Hematopoietic multipotent progenitor cell treated with erythropoietin and hydrocortisone succinate and interleukin-3 and kit ligand, for 4 days (in vitro differentiated cells): ENCODE measurements around the gene DIO1.

Experiments used
- DNase-seq: peaks from one replicate; pipeline ENCODE4 v3.0.0-alpha.2; 2015

Gene DIO1

DNA sequence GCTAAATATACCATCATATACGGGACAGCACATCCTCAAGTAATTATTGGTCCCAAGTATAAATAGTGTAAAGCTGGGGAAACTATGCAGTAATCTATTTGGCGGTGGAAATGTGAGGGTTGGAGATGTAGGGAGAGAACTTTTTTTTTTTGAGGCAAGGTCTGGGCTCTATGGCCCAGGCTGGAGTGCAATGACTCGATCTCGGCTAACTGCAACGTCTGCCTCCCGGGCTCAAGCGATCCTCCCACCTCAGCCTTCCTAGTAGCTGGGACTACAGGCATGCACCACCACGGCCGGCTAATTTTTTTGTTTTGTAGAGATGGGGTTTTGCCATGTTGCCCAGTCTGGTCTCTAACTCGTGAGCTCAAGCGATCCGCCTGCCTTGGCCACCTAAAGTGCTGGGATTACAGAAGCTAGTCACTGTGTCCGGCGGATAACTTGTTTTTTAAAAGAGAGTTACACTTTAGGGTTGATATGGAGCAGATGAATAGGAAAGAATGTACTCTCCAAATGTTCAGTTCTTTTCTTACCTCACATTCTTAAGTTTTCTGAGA, 49.6 kb downstream of the DIO1 start:
- no peak for DNase-seq

DNA sequence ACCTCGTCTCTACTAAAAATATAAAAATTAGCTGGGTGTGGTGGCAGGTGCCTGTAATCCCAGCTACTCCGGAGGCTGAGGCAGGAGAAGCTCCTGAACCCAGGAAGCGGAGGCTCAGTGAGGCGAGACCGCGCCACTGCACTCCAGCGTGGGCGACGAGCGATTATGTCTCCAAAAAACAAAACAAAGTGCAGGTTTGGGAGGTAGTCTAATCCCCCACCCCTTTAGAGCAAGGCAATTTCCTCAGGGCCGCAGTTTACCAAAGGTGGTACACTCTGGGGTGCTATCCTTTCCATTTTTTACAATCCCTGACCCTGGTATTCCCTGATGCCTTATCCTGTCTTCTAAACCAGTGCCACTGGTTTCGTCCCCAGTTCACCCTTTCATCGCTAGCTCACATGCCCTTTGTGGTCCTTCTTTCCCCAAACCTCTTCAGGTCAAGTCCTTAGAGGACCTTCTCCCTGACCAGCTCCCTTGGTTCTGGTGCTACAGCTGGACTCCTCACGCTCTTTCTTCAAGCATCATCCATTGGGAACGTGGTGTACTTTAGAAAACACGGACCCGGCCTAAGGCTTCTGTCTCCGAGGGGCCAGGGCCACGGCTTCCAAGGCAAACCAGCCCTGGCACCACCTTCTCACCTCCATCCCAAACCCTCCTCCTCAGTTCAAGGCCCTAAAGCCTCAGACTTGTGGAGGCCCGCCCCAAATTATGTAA, 50.6 kb downstream of the DIO1 start:
- no peak for DNase-seq

- no peak for DNase-seq
Observed at GRCh38 chr1:53945183-53945432, 51.1 kb downstream of the DIO1 start.

DNA sequence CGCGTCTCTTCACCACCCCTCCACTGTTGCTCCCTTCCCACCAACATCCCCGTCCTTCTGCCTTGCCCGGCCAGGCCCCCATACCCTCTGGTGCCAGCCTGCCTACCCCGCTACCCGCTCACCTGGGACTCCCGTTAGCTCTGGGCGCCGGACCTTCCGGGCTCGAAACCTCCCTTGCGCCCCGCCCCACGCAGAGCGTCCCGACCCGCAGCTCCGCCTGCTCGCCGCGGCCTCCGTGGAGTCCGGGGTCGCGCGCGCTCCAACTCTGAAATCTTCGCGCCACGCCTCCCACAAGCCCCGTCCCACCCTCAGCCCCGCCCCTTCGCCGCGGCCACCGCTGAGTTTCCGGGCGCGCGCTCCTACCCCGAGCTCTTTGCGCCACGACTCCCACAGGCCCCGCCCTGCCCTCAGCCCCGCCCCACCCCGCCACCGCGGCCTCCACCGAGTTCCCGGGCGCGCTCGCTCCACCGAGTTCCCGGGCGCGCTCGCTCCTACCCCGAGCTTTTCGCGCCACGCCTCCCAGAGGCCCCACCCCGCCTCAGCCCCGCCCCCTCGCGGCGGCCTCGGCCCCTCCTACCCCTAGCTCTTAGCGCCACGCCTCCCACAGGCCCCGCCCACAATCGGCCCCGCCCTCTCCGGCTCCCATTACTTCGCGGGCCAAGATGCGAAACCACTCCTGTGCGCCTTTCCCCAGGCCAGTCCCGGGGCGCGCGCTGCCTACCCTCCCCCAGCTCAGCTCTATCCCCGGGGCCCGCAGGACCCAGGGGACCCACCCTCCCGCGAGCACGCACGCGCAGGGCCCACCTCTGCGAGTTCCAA, 51.7 kb downstream of the DIO1 start, which contains the start of gene IFT25:
IFT25 (minus strand) TSS at position 267 of the 819 bp plus-strand sequence. CDS start 5,617 bp downstream, outside the sequence.
- DNase-seq, result peak; percentile 96

GRCh38 chr1:53946252-53947171, 52.5 kb downstream of the DIO1 start, which contains the start of gene LRRC42:
TSS of gene LRRC42 (plus strand) at chr1:53946350. CDS start at chr1:53952000, 5,650 bp downstream.
- DNase-seq, result no peak

DNA sequence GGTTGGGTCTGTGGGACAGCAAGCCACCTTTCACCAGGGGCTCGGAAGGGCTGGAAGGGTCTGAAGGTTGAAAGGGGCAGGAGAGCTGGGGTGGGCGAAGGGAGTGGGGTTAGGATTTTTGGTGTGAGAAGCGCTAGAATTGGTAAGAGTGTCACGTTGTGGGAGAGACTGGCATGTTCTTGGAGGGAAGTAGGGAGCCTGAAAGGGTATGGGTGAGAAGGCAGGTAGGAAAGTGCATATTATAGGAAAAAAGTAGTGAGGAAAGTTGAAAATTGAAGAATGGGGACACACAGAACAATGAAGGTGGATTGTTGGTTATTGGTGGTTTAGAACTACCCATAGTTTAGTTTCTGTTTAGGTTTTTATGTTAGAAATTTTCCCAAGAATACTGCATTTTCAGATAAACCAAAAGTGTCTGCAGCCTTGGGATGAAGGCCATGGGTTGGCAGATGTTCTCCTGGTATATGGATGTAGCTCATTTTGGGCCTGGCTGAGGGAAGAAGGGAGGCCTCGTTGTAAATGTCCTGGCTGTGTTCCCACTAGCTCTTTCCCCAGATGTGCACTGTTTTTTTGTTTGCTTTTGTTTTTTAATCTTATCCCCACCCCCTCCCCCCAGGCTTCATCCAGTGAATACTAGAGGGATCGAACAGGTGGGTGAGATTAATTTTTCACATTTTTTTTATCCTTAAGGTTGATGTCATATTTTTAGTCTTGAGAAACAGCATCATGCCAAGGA, 53.4 kb downstream of the DIO1 start:
- DNase-seq, result no peak

DNA sequence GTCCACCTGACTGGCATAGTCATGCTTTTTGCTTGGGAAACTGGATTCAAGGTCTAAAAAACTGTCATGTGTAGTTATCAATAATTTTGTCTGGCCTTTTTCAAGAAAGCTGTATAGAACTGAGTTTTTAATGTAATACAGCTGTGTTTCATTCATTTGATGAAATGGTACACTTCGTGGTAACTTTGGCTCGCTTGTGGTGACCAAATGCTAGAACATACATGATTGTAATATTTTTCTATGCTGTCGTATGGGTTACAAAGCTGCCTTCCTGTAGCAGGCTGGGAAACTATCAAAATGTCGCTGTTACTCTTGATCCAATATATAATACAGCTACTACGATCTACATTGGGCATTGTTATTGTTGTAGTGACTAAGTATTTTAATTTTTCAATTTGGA, 54.3 kb downstream of the DIO1 start:
- DNase-seq, result no peak

DNA sequence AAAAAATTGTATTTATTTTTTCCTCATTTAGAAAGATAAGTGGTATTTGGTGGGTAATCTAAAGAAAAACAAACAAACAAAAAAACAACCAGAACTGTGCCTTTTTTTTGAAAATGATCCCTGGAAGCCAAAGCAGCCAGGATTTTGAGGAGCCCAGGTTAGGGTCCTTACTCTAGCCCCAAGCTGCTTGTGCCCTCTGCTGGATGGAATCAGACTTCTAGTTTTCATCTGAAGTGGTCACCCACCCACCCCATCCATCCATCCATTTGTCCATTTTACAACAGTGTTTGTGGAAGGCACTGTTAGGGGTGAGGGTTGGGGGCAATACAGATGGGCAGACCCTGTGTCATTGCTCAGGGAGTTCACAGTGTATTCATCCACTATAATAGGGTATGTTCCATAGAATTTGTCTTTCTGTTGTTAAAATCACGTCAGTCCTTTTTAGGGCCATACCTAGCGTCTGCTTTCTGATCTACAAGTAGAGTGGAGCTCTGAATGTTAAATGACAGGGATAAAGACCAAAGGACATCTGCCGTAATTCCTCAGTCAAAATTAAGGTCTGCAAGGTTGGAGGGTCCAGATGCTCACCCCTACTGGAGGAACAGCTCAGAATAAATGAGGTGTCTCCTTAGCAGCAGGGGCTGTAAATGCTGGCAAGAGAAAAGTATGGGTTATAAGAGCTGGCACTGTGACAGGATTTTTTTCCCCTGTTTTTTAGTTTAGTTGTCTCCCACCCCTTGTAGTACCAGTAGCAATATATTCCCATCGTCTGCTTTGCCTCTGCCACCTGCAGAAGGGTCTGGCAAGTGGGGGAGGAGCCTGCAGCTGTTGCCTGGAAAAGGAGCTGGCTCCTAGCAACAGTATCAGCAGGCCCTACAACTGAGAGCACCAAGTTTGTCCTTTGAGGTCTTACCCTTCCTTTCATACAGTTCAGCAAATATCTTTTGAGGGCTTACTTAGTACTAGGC, 55.3 kb downstream of the DIO1 start:
- peak; percentile 77 for DNase-seq

- DNase-seq, result no peak
Observed at GRCh38 chr1:53951697-53952096, 57.7 kb downstream of the DIO1 start.

DNA sequence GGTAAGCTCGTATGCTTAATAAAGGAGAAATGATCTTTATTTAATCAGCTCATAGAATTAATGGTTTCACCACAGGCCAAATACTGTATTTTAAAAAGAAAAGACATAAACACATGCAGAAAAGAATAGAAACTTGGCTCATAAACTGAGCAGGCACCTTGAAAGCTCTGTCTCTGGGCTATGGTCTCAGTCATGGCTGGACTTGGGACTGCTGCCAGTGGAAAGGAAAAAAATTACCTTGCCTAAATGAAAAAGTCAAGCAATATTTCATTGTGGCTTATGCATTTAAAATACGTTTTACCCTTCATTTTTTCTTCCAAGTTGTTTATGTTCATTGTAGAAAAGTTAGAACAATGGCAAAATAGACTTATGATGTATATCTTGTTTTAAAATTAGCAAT, 60.1 kb downstream of the DIO1 start:
- no peak for DNase-seq

GRCh38 chr1:53956308-53957168, 62.6 kb downstream of the DIO1 start:
- DNase-seq, result no peak

DNA sequence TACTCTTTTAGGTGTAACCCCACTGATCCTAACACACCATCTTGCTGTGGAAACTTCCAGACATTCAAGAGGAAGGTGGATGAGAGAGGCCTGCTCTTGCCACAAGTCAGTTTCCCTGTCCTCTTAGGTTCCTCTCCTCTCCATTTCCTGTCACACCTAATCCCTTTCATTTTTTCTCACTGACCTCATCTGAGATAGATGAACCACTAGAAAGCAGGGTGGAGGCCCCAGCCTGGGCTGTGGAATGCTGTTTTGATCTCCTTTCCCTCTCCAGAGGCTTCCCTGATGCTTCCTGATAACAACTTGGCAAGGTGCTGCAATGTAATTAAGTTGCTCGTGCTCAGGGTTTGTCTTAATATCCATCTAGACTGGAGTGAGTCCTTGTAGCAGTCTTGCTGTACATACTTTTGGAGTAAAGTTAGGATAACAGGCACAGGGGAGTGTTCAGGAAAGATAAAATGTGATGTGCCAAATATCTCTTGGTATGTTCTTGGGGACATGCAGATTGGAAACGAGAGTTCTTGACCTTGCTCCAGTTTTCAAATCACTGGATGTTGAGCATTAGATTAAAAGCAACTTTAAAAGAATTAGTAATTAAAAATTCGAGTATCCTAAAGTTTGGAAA, 63.3 kb downstream of the DIO1 start:
- DNase-seq, result no peak

DNA sequence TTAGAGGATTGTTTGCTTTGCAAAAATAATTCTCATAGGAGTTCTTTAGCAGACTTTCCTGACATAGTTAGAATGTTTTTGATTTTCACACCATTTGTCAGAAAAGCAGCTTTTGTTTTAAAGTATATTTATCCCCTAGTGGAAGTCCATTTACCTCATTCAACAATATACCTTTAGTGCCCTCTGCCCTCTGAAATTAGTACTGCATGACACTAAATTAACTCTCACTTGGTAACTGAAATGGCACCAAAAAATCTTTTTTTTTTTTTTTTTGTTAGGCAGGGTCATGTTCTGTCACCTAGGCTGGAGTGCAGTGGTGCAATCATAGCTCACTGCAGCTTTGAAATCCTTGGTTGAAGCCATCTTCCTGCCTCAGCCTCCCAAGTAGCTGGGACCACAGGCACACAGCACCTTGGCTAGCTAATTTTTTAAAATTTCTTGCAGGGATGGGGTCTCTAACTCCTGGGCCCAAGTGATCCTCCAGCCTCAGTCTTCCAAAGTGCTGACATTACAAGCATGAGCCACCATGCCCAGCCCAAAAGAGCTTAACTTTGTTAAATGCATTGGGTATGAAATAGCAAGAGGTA, 65.8 kb downstream of the DIO1 start:
- DNase-seq, result peak; percentile 78
